HepG2 (cell line): Measurements from ENCODE around the gene LRGUK. TPM values are rescaled to one million over a fixed set of nuclear protein-coding genes. Genes with fewer than 3 reads are reported as not detected.

Experiments used
- ATAC-seq: fragments of 200-7000 bp; cut with Tn5 transposase; 3 replicates; pipeline ENCODE4 v1.9.1; 2020; ENCODE audit warnings: mild to moderate bottlenecking, moderate library complexity
- BruUV-seq: library from RNA; stranded (reverse); fragments of 400-500 nt; replicated peaks from 2 replicates; lab custom pipeline; 2021; lab: Mats Ljungman, UMichigan
- CTCF ChIA-PET: fragments of 300-600 bp; formaldehyde crosslinking; extraction: SDS; loops from one replicate; lab custom pipeline; 2021; ENCODE audit warnings: low total read pairs, inconsistent platforms, low intra/inter-chr PET ratio; lab: Yijun Ruan, JAX
- POLR2A ChIA-PET: fragments of 350-600 bp; sonication (Branson Sonifier 250); formaldehyde crosslinking; loops from one replicate; lab custom pipeline; 2020; ENCODE audit warnings: antibody characterized with exemption, inconsistent platforms; lab: Yijun Ruan, JAX
- DNase-seq: peaks from one replicate; pipeline ENCODE4 v3.0.0-alpha.2; 2015; ENCODE audit warnings: low spot score
- FAIRE-seq: peaks from 3 replicates; lab custom pipeline; 2011; peaks lifted over from hg19 to GRCh38; lab: Jason Lieb, UNC
- H2AFZ ChIP-seq: one replicate; pipeline ENCODE4 v1.6.1; 2011; ENCODE audit warnings: low read length, inconsistent platforms
- H3K27ac ChIP-seq: fragments of 300-600 bp; 3 replicates; pipeline ENCODE4 v1.8.0; 2011; ENCODE audit warnings: mixed run types, mild to moderate bottlenecking, mixed read lengths, low read length, inconsistent platforms; ENCODE audit not compliant: insufficient read depth; ENCODE audit errors: extremely low read length
- H3K27me3 ChIP-seq, 2 experiments: fragments of 200-600 bp in 1 of 2; 2 replicates in 1 of 2; 3 replicates in 1 of 2; pipeline versions ENCODE4 v1.6.0 to v1.8.0; 2011; ENCODE audit warnings: low read length in 2 of 2, mild to moderate bottlenecking in 2 of 2, moderate library complexity in 2 of 2, inconsistent platforms in 1 of 2; ENCODE audit not compliant: insufficient read depth in 2 of 2, control insufficient read depth in 1 of 2
- H3K36me3 ChIP-seq, 2 experiments: fragments of 200-600 bp in 1 of 2; replicated peaks in 1 of 2; 2 replicates in 1 of 2; 3 replicates in 1 of 2; pipeline versions ENCODE4 v1.5.1 to v1.8.0; 2011; ENCODE audit warnings: low read length in 2 of 2, inconsistent platforms in 1 of 2; ENCODE audit not compliant: insufficient read depth in 2 of 2, control insufficient read depth in 1 of 2
- H3K4me1 ChIP-seq: 2 replicates; pipeline ENCODE4 v1.5.1; 2012; ENCODE audit warnings: low read length, inconsistent platforms; ENCODE audit not compliant: insufficient read depth
- H3K4me2 ChIP-seq: 2 replicates; pipeline ENCODE4 v1.6.0; 2011; ENCODE audit warnings: low read depth, low read length, inconsistent platforms
- H3K4me3 ChIP-seq, 3 experiments: fragments of 200-600 bp in 1 of 3; sonication (generic), shearing (Covaris generic) in 1 of 3; replicated peaks in 1 of 3; 2 replicates each; pipeline ENCODE4 v1.5.1; 2011 to 2016; ENCODE audit warnings: low read length in 3 of 3, inconsistent platforms in 2 of 3, low read depth in 2 of 3, mild to moderate bottlenecking in 2 of 3, control low read depth in 1 of 3, mixed read lengths in 1 of 3; ENCODE audit not compliant: insufficient read depth in 1 of 3
- H3K79me2 ChIP-seq: one replicate; pipeline ENCODE4 v1.6.1; 2011; ENCODE audit warnings: low read length, inconsistent platforms; ENCODE audit not compliant: insufficient read depth
- H3K9ac ChIP-seq: 2 replicates; pipeline ENCODE4 v1.6.0; 2011; ENCODE audit warnings: mild to moderate bottlenecking, low read depth, low read length, inconsistent platforms; ENCODE audit not compliant: insufficient read depth
- H3K9me3 ChIP-seq: 2 replicates; pipeline ENCODE4 v1.5.1; 2012; ENCODE audit warnings: mild to moderate bottlenecking, low read length
- H4K20me1 ChIP-seq: 2 replicates; pipeline ENCODE4 v1.6.0; 2011; ENCODE audit warnings: inconsistent platforms, mild to moderate bottlenecking, low read length, moderate library complexity; ENCODE audit not compliant: insufficient read depth
- HNRNPUL1 ChIP-seq: fragments of 200-400 bp; formaldehyde crosslinking; IDR thresholded peaks from 2 replicates; pipeline ENCODE4 v1.6.1; 2017; ENCODE audit warnings: low read depth, mild to moderate bottlenecking, low read length, moderate library complexity
- NFKBIZ ChIP-seq: IDR thresholded peaks from 2 replicates; pipeline ENCODE4 v1.6.1; 2018; ENCODE audit warnings: missing genetic modification reagents, missing compliant biosample characterization
- PHB2 ChIP-seq: fragments of 450-650 bp; IDR thresholded peaks from 2 replicates; pipeline ENCODE4 v1.6.1; 2018; ENCODE audit not compliant: partially characterized antibody
- ZNF30 ChIP-seq: sonication (generic); formaldehyde crosslinking; IDR thresholded peaks from 2 replicates; pipeline ENCODE4 v1.5.0; 2020; ENCODE audit warnings: mild to moderate bottlenecking, missing genetic modification reagents
- ZNF501 ChIP-seq: sonication (generic); formaldehyde crosslinking; IDR thresholded peaks from 2 replicates; pipeline ENCODE4 v1.5.1; 2020; ENCODE audit warnings: mild to moderate bottlenecking, moderate library complexity, missing genetic modification reagents
- ZNF552 ChIP-seq: sonication (generic); formaldehyde crosslinking; IDR thresholded peaks from 2 replicates; pipeline ENCODE4 v1.9.0; 2022; ENCODE audit warnings: missing genetic modification reagents, mild to moderate bottlenecking, borderline replicate concordance
- ZNF746 ChIP-seq: sonication (generic); formaldehyde crosslinking; IDR thresholded peaks from 2 replicates; pipeline ENCODE4 v1.8.0; 2022; ENCODE audit warnings: mild to moderate bottlenecking, missing genetic modification reagents
- WGBS: methylation state at CpG from one replicate; pipeline ENCODE4 v1.1.6; 2017; ENCODE audit warnings: low lambda C conversion rate; 5-methylcytosine and 5-hydroxymethylcytosine counted together
- in situ Hi-C: cut with HindIII; loops from 2 replicates; pipeline ENCODE4 v1.10.0; 2017; ENCODE audit warnings: low pct_unique_long_range_greater_than_20kb; ENCODE audit not compliant: extremely low pct_ligation_motif_present
- intact Hi-C: fragments of 100-400 bp; cut with micrococcal nuclease; formaldehyde crosslinking; loops from one replicate; pipeline ENCODE4 v1.10.0; 2022; ENCODE audit not compliant: unreplicated experiment
- polyA plus RNA-seq, 8 experiments: library from polyadenylated mRNA; depleted of rRNA in 3 of 8; stranded (reverse) in 7 of 8; unstranded in 1 of 8; fragments of >200 nt; fragmentation: Illumina TruSeq in 4 of 8; extraction: Trizol in 4 of 8; gene quantifications; 2 replicates each; pipeline versions ENCODE4 v1.2.1 to v1.2.3, GENCODE V29; 2011 to 2016; ENCODE audit warnings: low read depth in 4 of 8, missing spikeins in 1 of 8, mixed read lengths in 1 of 8; ENCODE audit not compliant: insufficient read depth in 1 of 8
- total RNA-seq, 5 experiments: library from RNA; depleted of rRNA; stranded (reverse); fragments of >200 nt; fragmentation: Illumina TruSeq; extraction: Trizol; gene quantifications; 2 replicates each; pipeline ENCODE4 v1.2.3, GENCODE V29; 2016; ENCODE audit warnings: low read depth in 1 of 5
- TF ChIP-seq, protein P1 (sequence below): IDR thresholded peaks from 2 replicates; pipeline ENCODE4 v1.6.1; 2016; ENCODE audit warnings: missing compliant biosample characterization, missing genetic modification reagents, borderline replicate concordance
- TF ChIP-seq, protein P2 (sequence below): sonication (generic); formaldehyde crosslinking; IDR thresholded peaks from 2 replicates; pipeline ENCODE4 v1.4.0; 2020; ENCODE audit warnings: mild to moderate bottlenecking, missing genetic modification reagents
- TF ChIP-seq, protein P3 (sequence below): sonication (generic); formaldehyde crosslinking; IDR thresholded peaks from 2 replicates; pipeline ENCODE4 v1.8.0; 2022; ENCODE audit warnings: missing genetic modification reagents, mild to moderate bottlenecking, inconsistent platforms, borderline replicate concordance

The LRGUK gene
- total and polyA plus RNA-seq, 2 of the 13 experiments (the other 11 are each of a cell fraction or from before 2014, with no cell fraction given) = 0.18 to 0.20 TPM

DNA sequence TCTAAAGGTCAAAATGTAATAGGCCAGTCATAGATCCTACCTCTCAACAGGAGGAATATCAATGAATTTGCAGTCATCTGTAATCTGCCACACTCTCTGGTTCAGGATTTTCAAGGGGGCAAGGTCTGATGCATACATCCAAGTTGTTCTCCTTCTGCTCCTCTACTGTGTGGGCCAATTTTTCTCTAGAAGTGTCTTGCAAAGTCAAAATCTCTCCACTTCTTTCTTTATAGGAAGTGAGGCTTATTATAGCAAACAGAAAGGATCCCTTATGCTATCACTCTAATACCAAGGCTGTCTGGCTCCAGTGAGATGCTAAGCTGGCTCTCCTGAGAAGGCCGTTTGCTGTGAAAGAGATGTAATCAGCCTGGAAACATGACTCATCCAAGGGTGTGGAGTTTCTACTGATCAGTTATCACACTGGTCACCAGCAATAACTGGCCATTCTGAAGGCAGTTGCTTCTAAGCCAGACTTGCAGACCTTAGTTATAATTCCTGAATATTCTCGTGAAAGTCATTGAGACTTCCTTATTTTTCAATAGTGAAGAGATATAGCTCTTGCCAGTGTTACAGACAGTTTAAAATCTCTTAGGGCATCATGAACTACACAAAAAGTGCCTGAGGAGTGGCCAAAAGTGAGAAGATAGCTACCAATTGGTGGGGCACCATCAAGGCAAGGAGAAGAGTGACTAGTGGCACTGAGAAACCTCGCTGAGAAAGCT is 43.2 kb upstream of the LRGUK start (continued):
- TF ChIP-seq, protein P1, sequence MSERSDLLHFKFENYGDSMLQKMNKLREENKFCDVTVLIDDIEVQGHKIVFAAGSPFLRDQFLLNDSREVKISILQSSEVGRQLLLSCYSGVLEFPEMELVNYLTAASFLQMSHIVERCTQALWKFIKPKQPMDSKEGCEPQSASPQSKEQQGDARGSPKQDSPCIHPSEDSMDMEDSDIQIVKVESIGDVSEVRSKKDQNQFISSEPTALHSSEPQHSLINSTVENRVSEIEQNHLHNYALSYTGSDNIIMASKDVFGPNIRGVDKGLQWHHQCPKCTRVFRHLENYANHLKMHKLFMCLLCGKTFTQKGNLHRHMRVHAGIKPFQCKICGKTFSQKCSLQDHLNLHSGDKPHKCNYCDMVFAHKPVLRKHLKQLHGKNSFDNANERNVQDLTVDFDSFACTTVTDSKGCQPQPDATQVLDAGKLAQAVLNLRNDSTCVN (CRISPR knock-in tag) = no peak
- TF ChIP-seq ZNF501 (CRISPR knock-in tag) (no peak), HNRNPUL1 (no peak), NFKBIZ (CRISPR knock-in tag) (no peak), ZNF746 (CRISPR knock-in tag) (no peak), ZNF30 (CRISPR knock-in tag) (no peak), ZNF552 (CRISPR knock-in tag) (no peak)

DNA sequence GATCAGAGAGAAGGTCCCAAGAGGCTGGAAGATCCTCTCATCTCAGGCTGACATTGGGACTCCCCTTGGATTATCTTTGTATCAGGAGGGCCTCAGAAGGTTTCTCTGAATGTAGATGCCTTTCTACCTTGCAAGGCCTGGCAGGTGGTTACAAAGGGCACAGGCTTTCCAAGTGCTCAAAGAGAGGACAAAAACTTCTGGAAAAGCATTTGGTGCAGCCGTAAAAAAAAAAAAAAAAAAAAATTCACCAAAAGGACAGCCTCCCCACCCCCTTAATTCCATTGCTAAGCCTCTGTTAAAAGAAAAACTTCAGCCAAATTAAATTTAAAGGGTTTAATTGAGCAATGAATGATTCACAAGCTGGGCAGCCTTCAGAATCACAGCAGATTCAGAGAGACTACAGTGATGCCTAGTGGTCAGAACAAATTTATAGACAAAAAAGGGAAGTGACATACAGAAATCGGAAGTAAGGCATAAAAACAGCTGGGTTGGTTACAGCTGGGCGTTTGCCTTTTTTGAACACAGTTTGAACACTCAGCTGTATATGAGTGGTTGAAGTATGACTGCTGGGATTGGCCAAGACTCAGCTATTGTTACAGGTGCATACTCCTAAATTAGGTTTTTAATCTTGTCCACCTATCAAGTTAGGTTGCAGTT is 42.5 kb upstream of the LRGUK start:
- ChIA-PET CTCF (no interaction called here), POLR2A (no interaction called here)
- no peaks in the 10 kb centered on the region for H4K20me1 ChIP-seq
- H3K4me3 ChIP-seq = no peak overlapping the region
- no peak overlapping the region for H2AFZ ChIP-seq
- no peaks in the 10 kb centered on the region for H3K79me2 ChIP-seq
- H3K4me2 ChIP-seq = no peak overlapping the region
- ATAC-seq (no peak), FAIRE-seq (no peak), DNase-seq (no peak)
- BruUV-seq = no TSS peak
- in situ Hi-C loops (no loop called here), intact Hi-C loops (no loop called here)
- 20% methylated on average over 3 of the region's 3 CpGs for WGBS
- H3K27ac ChIP-seq = no peak overlapping the region
- peaks cover 27% of the 10 kb centered on the region for H3K9me3 ChIP-seq
- no peaks in the 10 kb centered on the region for H3K27me3 ChIP-seq
- no peak for TF ChIP-seq PHB2
- TF ChIP-seq, protein P2, sequence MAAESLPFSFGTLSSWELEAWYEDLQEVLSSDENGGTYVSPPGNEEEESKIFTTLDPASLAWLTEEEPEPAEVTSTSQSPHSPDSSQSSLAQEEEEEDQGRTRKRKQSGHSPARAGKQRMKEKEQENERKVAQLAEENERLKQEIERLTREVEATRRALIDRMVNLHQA (CRISPR knock-in tag) = no peak
- TF ChIP-seq, protein P3, sequence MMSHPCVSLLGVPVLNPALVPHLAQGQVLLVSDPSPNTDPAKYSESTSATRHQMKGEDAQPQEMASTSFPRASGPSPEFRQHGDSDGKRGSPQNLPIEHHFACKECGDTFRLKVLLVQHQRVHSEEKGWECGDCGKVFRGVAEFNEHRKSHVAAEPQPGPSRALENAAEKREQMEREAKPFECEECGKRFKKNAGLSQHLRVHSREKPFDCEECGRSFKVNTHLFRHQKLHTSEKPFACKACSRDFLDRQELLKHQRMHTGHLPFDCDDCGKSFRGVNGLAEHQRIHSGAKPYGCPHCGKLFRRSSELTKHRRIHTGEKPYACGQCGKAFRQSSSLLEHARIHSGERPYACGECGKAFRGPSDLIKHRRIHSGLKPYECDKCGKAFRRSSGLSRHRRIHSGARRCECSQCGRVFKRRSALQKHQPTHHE (CRISPR knock-in tag) = no peak
- H3K36me3 ChIP-seq = no peaks in the 10 kb centered on the region
- H3K4me1 ChIP-seq = peaks cover 3% of the 10 kb centered on the region; the same call in 1 of the 2 replicates
- no peak overlapping the region for H3K9ac ChIP-seq
